ENCODE measurements around the gene NOP53. TPM values are rescaled to one million over a fixed set of nuclear protein-coding genes. Genes with fewer than 3 reads are reported as not detected.

The NOP53 gene
- total RNA-seq, 3 donors from 2014 or later (not counting 1 experiment from before 2014, with no cell fraction given), result 416 to 445 (median 428) TPM

- Histone ChIP-seq H3K4me3 (ENCODE audit: low read length) (no peak overlapping the region), H3K27me3 (ENCODE audit: control insufficient read depth, insufficient read depth, low read length) (no peaks in the 10 kb centered on the region), H3K9me3 (ENCODE audit: control insufficient read depth, insufficient read depth, low read length) (no peaks in the 10 kb centered on the region), H3K4me1 (ENCODE audit: control insufficient read depth, insufficient read depth, low read length) (no peaks in the 10 kb centered on the region), H3K27ac (ENCODE audit: low read length) (no peak overlapping the region), H3K36me3 (ENCODE audit: control insufficient read depth, insufficient read depth, low read length) (no peaks in the 10 kb centered on the region)
- Mint-ChIP-seq H3K9me3 (no peaks in the 10 kb centered on the region), H3K36me3 (no peaks in the 10 kb centered on the region), H3K4me3 (no peak overlapping the region), H3K27ac (no peak overlapping the region), H3K27me3 (ENCODE audit: low read depth in 2 of 2) (peaks cover 1 to 15% of the 10 kb centered on the region in 2 donors), H3K4me1 (no peaks in the 10 kb centered on the region)
- DNase-seq (no peak), ATAC-seq (peak in 1 of 3 donors; percentile 38)
- intact Hi-C loops (cut with micrococcal nuclease), result no loop called here
- no peak for TF ChIP-seq CTCF (IDR thresholded peaks at IDR 0.05)
- WGBS (ENCODE audit: insufficient coverage), result 92% methylated on average over 14 of the region's 14 CpGs
Measured at GRCh38 chr19:47720669-47721422, 24.5 kb upstream of the NOP53 start.

GRCh38 chr19:47723581-47723940 is 21.8 kb upstream of the NOP53 start:
- H3K27ac Mint-ChIP-seq, result no peak overlapping the region
- H3K4me3 Mint-ChIP-seq, result no peak overlapping the region
- Histone ChIP-seq H3K27ac (ENCODE audit: low read length) (no peak overlapping the region), H3K27me3 (ENCODE audit: control insufficient read depth, insufficient read depth, low read length) (no peaks in the 10 kb centered on the region), H3K9me3 (ENCODE audit: control insufficient read depth, insufficient read depth, low read length) (no peaks in the 10 kb centered on the region), H3K36me3 (ENCODE audit: control insufficient read depth, insufficient read depth, low read length) (no peaks in the 10 kb centered on the region), H3K4me3 (ENCODE audit: low read length) (no peak overlapping the region), H3K4me1 (ENCODE audit: control insufficient read depth, insufficient read depth, low read length) (no peaks in the 10 kb centered on the region)
- ATAC-seq, result no peak
- 17% methylated on average over 7 of the region's 7 CpGs for WGBS (ENCODE audit: insufficient coverage)
- H3K27me3 Mint-ChIP-seq (ENCODE audit: low read depth in 2 of 2), result peaks cover 16 to 24% of the 10 kb centered on the region in 2 donors
- TF ChIP-seq CTCF (IDR thresholded peaks at IDR 0.05), result no peak
- H3K4me1 Mint-ChIP-seq, result no peaks in the 10 kb centered on the region
- no peak for DNase-seq
- no peaks in the 10 kb centered on the region for H3K9me3 Mint-ChIP-seq
- intact Hi-C loops (cut with micrococcal nuclease), result no loop called here
- H3K36me3 Mint-ChIP-seq, result no peaks in the 10 kb centered on the region

- peaks cover 9 to 17% of the 10 kb centered on the region in 2 donors for H3K4me1 Mint-ChIP-seq
- peaks cover 12% of the 10 kb centered on the region for H3K4me1 ChIP-seq (ENCODE audit: control insufficient read depth, insufficient read depth, low read length)
- ATAC-seq (no peak), DNase-seq (no peak)
- H3K36me3 ChIP-seq (ENCODE audit: control insufficient read depth, insufficient read depth, low read length), result no peaks in the 10 kb centered on the region
- 95% methylated on average over 48 of the region's 48 CpGs for WGBS (ENCODE audit: insufficient coverage)
- no peak overlapping the region for H3K27ac Mint-ChIP-seq
- no peak overlapping the region for H3K4me3 ChIP-seq (ENCODE audit: low read length)
- no peak overlapping the region for H3K4me3 Mint-ChIP-seq
- H3K27ac ChIP-seq (ENCODE audit: low read length), result no peak overlapping the region
- H3K27me3 ChIP-seq (ENCODE audit: control insufficient read depth, insufficient read depth, low read length), result peaks cover 14% of the 10 kb centered on the region
- H3K9me3 ChIP-seq (ENCODE audit: control insufficient read depth, insufficient read depth, low read length), result no peaks in the 10 kb centered on the region
- no peaks in the 10 kb centered on the region for H3K36me3 Mint-ChIP-seq
- peaks cover 33 to 38% of the 10 kb centered on the region in 2 donors for H3K27me3 Mint-ChIP-seq (ENCODE audit: low read depth in 2 of 2)
- TF ChIP-seq CTCF (IDR thresholded peaks at IDR 0.05), result no peak
- H3K9me3 Mint-ChIP-seq, result no peaks in the 10 kb centered on the region
- intact Hi-C loops (cut with micrococcal nuclease), result no loop called here
Measured at GRCh38 chr19:47725759-47726401, 19.5 kb upstream of the NOP53 start.
